ENCODE measurements around the gene KATNAL1. TPM values are rescaled to one million over a fixed set of nuclear protein-coding genes. Genes with fewer than 3 reads are reported as not detected.

Gene KATNAL1
- total RNA-seq, 1 donor from 2014 or later, result 46.9 TPM

DNA sequence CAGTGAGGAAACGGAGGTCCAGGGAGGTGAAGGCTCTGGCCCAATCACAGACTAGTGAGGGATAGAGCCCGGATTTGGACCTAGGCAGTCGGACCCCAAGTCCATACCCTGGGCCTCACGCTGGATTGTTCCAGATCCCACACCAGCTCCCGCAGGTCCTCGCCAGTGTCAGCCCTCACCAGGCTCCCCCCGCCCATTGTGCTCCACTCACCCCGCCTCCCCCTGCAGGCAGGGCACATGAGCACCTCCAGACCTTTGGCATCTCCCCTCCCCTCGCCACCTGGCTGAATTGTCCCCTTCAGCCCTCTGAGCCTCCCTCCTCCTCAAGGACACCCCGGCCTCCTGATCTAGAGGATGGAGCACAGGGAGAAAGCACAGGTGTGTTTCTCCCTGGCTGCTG is 152.4 kb downstream of the KATNAL1 start:
- H3K9me3 ChIP-seq (replicated peaks), result no peaks in the 10 kb centered on the region
- intact Hi-C loops (cut with micrococcal nuclease), result no loop called here
- H3K36me3 ChIP-seq, result no peaks in the 10 kb centered on the region
- no peak for DNase-seq
- TF ChIP-seq, protein P1, sequence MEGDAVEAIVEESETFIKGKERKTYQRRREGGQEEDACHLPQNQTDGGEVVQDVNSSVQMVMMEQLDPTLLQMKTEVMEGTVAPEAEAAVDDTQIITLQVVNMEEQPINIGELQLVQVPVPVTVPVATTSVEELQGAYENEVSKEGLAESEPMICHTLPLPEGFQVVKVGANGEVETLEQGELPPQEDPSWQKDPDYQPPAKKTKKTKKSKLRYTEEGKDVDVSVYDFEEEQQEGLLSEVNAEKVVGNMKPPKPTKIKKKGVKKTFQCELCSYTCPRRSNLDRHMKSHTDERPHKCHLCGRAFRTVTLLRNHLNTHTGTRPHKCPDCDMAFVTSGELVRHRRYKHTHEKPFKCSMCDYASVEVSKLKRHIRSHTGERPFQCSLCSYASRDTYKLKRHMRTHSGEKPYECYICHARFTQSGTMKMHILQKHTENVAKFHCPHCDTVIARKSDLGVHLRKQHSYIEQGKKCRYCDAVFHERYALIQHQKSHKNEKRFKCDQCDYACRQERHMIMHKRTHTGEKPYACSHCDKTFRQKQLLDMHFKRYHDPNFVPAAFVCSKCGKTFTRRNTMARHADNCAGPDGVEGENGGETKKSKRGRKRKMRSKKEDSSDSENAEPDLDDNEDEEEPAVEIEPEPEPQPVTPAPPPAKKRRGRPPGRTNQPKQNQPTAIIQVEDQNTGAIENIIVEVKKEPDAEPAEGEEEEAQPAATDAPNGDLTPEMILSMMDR (IDR thresholded peaks at IDR 0.05; ENCODE audit: borderline replicate concordance), result no peak
- no peak overlapping the region for H3K4me3 ChIP-seq
- no peaks in the 10 kb centered on the region for H3K4me1 ChIP-seq
- H3K27me3 ChIP-seq (ENCODE audit: low read depth), result peaks cover 25% of the 10 kb centered on the region
- H3K27ac ChIP-seq (replicated peaks), result no peak overlapping the region

DNA sequence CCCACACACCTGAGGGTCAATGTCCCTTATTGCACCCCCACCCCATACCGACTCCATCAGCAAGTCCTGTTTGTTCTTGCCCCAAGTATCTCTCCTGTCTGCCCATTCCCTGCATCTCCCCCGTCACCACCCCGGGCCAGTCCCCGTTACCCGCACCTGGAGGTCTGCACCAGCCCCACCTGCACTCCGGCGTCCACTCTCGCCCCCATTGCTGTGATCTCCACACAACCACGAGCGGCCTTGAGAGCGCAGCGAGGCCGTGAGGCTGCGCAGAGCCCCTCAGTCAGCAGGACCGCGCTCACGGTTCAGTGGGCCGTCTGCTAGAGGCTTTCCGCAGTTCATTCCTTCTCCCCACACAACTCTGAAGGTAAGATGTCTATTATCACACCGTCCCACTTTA is 152.8 kb downstream of the KATNAL1 start:
- intact Hi-C loops (cut with micrococcal nuclease), result no loop called here
- Histone ChIP-seq H3K9me3 (replicated peaks) (no peaks in the 10 kb centered on the region), H3K27me3 (ENCODE audit: low read depth) (peaks cover 25% of the 10 kb centered on the region), H3K27ac (replicated peaks) (no peak overlapping the region), H3K4me3 (no peak overlapping the region), H3K4me1 (no peaks in the 10 kb centered on the region), H3K36me3 (no peaks in the 10 kb centered on the region)
- no peak for DNase-seq
- TF ChIP-seq, protein P1 (IDR thresholded peaks at IDR 0.05; ENCODE audit: borderline replicate concordance), result no peak

DNA sequence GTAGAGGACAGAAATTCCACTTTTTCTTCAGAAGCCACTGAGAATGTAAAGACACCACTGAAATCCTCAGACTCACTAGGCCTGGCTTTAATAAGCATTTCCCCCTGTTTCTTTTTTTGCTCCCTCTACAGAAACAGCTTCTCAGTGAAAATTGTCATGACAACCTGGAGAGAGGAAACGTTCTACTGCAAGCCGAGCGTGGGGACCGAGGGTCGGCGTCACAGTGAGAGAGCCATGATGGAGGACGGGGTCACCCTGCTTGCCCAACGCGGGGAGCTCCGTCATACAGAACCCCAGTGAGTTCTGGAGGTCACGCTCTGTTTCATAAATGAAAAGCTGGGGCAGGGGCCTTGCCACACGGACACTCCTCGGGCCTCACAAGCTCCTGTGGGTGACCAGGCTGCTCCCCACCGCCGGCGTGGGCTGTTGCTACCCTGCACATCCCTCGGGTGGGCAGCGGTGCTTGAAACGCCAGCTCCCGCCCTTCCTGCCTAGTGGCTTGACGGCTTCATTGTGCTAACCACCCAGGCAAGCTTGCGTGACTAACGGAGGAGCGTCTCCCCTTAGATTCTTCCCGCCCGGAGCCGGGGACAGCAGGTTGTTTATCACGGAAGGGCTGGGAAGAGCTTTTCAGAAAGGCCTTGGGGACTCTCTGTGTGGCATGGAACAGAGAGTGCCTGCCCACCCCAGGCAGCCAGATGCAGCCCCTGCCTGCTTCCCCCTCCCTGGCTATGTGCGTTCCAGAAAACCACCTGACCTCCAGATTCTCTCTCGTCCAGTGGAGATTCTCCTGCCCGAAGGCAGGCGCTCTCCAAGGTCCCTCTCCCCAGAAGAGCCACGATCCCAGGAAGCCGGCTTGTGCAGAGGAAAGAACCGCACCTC is 153.6 kb downstream of the KATNAL1 start:
- no peak overlapping the region for H3K4me3 ChIP-seq
- peaks cover 25% of the 10 kb centered on the region for H3K27me3 ChIP-seq (ENCODE audit: low read depth)
- H3K27ac ChIP-seq (replicated peaks), result no peak overlapping the region
- DNase-seq, result no peak
- intact Hi-C loops (cut with micrococcal nuclease), result no loop called here
- H3K36me3 ChIP-seq, result no peaks in the 10 kb centered on the region
- no peaks in the 10 kb centered on the region for H3K9me3 ChIP-seq (replicated peaks)
- TF ChIP-seq, protein P1 (IDR thresholded peaks at IDR 0.05; ENCODE audit: borderline replicate concordance), result no peak
- no peaks in the 10 kb centered on the region for H3K4me1 ChIP-seq

Other genes with a start within 250 kb of the KATNAL1 start
- gene UBE2L5, start 114.9 kb upstream of the KATNAL1 start, total RNA-seq, result not detected
- 161 TPM for gene HMGB1, start 158.4 kb upstream of the KATNAL1 start, total RNA-seq

All from left ventricle myocardium inferior (tissue), 1 donor.